Measurements from ENCODE around the gene OR9Q2. TPM values are rescaled to one million over a fixed set of nuclear protein-coding genes. Genes with fewer than 3 reads are reported as not detected.
"Not testable (repeated sequence)": the region's sequence is repeated elsewhere in the genome, so short reads cannot be mapped to it uniquely, and the experiment has no call there.

The OR9Q2 gene
- total RNA-seq, 2 donors from 2014 or later = not detected

DNA sequence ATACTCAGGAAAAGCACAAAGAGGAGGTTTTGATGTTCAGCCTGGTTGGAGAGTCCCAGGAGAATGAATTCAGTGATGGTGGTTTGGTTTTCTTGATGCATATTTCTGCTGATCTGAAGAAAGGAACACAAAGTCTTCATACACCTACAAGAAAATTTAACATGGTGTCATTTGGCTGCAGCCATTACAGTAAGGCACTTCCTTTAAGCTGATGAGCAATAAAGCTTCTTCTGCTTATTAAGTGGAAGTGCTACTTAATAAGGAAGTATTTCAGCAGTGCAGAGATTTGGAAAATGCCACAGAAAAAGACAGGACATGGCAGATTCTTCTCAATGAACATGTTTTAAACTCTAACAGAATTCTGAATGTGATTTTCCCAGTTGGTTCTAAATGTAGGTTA is 15.2 kb downstream of the OR9Q2 start, which contains the start of gene OR1S2:
TSS of gene OR1S2 (minus strand) at position 101 of the 400 bp plus-strand sequence. CDS start at position 101, 0 bp downstream.
- H3K27ac Mint-ChIP-seq = no peak within 1 kb of the TSS
- H3K9me3 Mint-ChIP-seq = peaks cover under 1 to 4% of the 10 kb centered on the region in 2 donors
- peaks cover 38% of the 10 kb centered on the region for H3K27me3 Mint-ChIP-seq (ENCODE audit: low read depth)
- H3K4me3 Mint-ChIP-seq = no peak within 1 kb of the TSS
- DNase-seq (no peak), ATAC-seq (replicated peaks in 1 of 2) (no peak)
- no peaks in the 10 kb centered on the region for H3K36me3 Mint-ChIP-seq (ENCODE audit: insufficient read depth in 2 of 2)
- no peaks in the 10 kb centered on the region for H3K4me1 Mint-ChIP-seq (ENCODE audit: low read depth)

DNA sequence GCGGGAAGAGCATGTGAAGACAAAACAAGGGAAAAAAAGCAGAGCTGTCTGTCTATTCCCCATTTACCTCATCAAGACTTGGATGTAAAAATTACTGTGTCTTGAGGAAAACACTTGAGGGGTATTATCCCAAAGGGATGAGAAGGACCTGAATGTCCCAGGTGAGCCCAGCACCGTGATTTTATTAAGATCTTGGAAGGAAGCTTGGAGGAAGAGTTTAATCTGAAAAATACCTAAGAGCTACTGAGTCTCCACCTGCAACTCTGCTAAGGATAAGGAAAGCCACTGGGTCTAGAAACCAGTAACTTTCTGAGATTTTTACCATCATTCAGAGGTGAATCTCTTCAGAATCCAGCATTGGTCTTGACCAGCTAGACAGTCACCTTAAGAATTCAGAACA is 23.6 kb downstream of the OR9Q2 start, which contains the start of gene OR1S1:
TSS of gene OR1S1 (plus strand) at position 301 of the 400 bp plus-strand sequence.
- not testable (repeated sequence) for H3K4me3 Mint-ChIP-seq; DNase-seq; H3K36me3 Mint-ChIP-seq (ENCODE audit: insufficient read depth in 2 of 2); H3K4me1 Mint-ChIP-seq (ENCODE audit: low read depth); ATAC-seq (replicated peaks in 1 of 2); H3K27ac Mint-ChIP-seq; H3K9me3 Mint-ChIP-seq
- peaks cover 18% of the 10 kb centered on the region for H3K27me3 Mint-ChIP-seq (ENCODE audit: low read depth)

DNA sequence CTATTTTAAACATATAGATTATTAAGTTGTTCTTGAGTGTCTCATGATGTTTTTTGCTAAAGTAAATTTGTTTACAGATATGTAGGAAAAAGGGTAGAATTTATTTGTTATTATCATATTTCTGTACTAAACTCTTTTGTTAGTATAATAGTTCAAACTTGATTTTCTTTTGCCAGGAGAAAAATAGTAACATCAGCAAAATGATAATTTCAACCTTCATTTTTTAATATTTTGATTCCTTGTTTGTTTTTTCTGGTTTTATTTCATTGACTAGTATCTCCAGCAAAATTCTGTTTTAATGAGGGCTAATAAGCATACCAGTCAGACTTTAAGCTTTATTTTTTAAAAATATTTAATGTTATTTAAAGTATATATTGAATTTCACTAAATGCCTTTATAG is 27.6 kb downstream of the OR9Q2 start:
- ATAC-seq (replicated peaks in 1 of 2) = no peak
- DNase-seq = no peak
- Mint-ChIP-seq H3K4me1 (ENCODE audit: low read depth) (no peaks in the 10 kb centered on the region), H3K9me3 (no peaks in the 10 kb centered on the region), H3K4me3 (no peak overlapping the region), H3K27ac (no peak overlapping the region), H3K27me3 (ENCODE audit: low read depth) (peaks cover 18% of the 10 kb centered on the region), H3K36me3 (ENCODE audit: insufficient read depth in 2 of 2) (no peaks in the 10 kb centered on the region)

DNA sequence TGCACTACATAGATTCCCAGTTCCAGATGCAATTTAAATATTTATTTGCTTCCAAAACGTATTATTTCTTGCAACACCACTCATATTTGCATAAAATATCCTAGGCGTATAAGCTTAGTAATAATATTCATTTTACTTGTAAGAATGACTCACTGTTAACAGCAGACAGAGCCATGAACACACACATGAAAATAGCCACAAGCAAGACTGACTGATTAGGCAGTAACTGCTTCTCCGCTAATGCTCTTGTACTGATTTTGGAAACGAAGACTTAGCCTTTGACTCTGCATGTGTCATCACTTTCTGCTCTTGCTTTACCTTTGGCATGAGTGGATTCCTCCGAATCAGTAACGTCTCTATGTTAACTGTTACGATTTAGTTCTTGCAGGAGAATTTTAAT is 33.9 kb downstream of the OR9Q2 start:
- Mint-ChIP-seq H3K9me3 (no peaks in the 10 kb centered on the region), H3K36me3 (ENCODE audit: insufficient read depth in 2 of 2) (no peaks in the 10 kb centered on the region), H3K4me3 (no peak overlapping the region), H3K27ac (no peak overlapping the region), H3K4me1 (ENCODE audit: low read depth) (no peaks in the 10 kb centered on the region), H3K27me3 (ENCODE audit: low read depth) (peaks cover 8% of the 10 kb centered on the region)
- ATAC-seq (replicated peaks in 1 of 2) (no peak), DNase-seq (no peak)

DNA sequence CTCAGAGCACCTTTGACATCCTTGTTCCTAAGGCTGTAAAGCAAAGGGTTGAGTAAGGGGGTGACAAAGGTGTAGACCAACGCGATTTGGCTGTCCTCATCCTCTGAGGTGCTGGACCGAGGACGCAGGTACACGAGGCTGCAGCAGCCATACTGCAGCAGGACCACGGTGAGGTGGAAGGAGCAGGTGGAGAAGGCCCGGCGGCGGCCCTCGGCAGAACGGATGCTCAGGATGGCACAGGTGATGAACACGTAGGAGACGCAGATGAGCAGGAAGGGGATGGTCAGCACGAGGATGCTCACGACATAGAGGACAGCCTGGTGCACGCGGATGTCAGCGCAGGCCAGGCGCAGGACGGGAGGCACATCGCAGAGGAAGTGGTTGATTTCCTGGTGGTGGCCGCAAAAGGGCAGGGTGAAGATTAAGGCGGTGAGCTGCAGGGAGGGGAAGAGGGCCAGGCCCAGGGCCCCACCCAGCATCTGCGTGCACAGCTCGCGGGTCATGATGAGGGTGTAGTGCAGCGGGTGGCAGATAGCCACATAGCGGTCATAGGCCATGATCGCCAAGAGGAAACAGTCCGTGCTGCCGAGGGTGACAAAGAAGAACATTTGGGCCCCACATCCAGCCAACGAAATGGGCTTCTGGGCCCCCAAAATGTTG is 39.2 kb downstream of the OR9Q2 start:
- Mint-ChIP-seq H3K27ac (no peak overlapping the region), H3K27me3 (ENCODE audit: low read depth) (peaks cover 17% of the 10 kb centered on the region)

More for the DNA sequence above, 39.2 kb downstream of the OR9Q2 start:
- H3K9me3 Mint-ChIP-seq = no peaks in the 10 kb centered on the region
- ATAC-seq (replicated peaks in 1 of 2) (no peak), DNase-seq (no peak)
- no peaks in the 10 kb centered on the region for H3K4me1 Mint-ChIP-seq (ENCODE audit: low read depth)
- no peaks in the 10 kb centered on the region for H3K36me3 Mint-ChIP-seq (ENCODE audit: insufficient read depth in 2 of 2)
- no peak overlapping the region for H3K4me3 Mint-ChIP-seq

Other genes starting within 250 kb of the OR9Q2 start
- not detected for gene OR9Q1, start 165.2 kb upstream of the OR9Q2 start, total RNA-seq
- not detected for gene OR6Q1, start 158.1 kb upstream of the OR9Q2 start, total RNA-seq
- gene OR9I1, start 63.5 kb upstream of the OR9Q2 start, total RNA-seq = not detected
- gene OR1S2, start 15.1 kb downstream of the OR9Q2 start, total RNA-seq = not detected
- not detected for gene OR1S1, start 23.6 kb downstream of the OR9Q2 start, total RNA-seq
- gene OR10Q1, start 39.8 kb downstream of the OR9Q2 start, total RNA-seq = not detected
- gene OR10W1, start 79.2 kb downstream of the OR9Q2 start, total RNA-seq = not detected
- not detected for gene OR5B17, start 170.0 kb downstream of the OR9Q2 start, total RNA-seq
- not detected for gene OR5B3, start 217.8 kb downstream of the OR9Q2 start, total RNA-seq
- not detected for gene OR5B2, start 239.1 kb downstream of the OR9Q2 start, total RNA-seq

All from activated T-cell treated with anti-CD3 and anti-CD28 coated beads, Interleukin-2, amount 50 U/mL, for 72 hours (primary cell).